ENCODE results near the gene PRKAG2.

- TF ChIP-seq CTCF (conservative IDR thresholded peaks at IDR 0.05; ENCODE audit: low read depth in 2 of 2) (no peak), EZH2 (IDR thresholded peaks at IDR 0.05; ENCODE audit: low read depth, unreplicated experiment) (no peak), NANOG (IDR thresholded peaks at IDR 0.05; ENCODE audit: borderline replicate concordance) (no peak), EZH2phosphoT487 (IDR thresholded peaks at IDR 0.05; ENCODE audit: unreplicated experiment) (no peak), REST (IDR thresholded peaks at IDR 0.05; ENCODE audit: unreplicated experiment) (no peak), POLR2AphosphoS5 (IDR thresholded peaks at IDR 0.05; ENCODE audit: low read depth) (no peak)
Measured at GRCh38 chr7:151553356-151553755, 323.6 kb downstream of the PRKAG2 start.
